ENCODE data around the gene PRKAG2.

Gene PRKAG2

GRCh38 chr7:151745706-151746105 lies 131.2 kb downstream of the PRKAG2 start:
- no peak overlapping the region for H3K9ac ChIP-seq (ENCODE audit: low read length)
- no peaks in the 10 kb centered on the region for H3K9me3 ChIP-seq (ENCODE audit: low read length)
- no peaks in the 10 kb centered on the region for H3K4me1 ChIP-seq (ENCODE audit: insufficient read depth, low read length, severe bottlenecking)
- no peaks in the 10 kb centered on the region for H3K79me2 ChIP-seq (ENCODE audit: insufficient read depth, low read length)
- no peak for TF ChIP-seq EZH2 (IDR thresholded peaks at IDR 0.05; ENCODE audit: borderline replicate concordance, low read length)
- TF ChIP-seq CTCF (IDR thresholded peaks at IDR 0.05; ENCODE audit: low read length) = no peak
- no peak overlapping the region for H3K4me3 ChIP-seq (ENCODE audit: low read depth, low read length, poor library complexity, severe bottlenecking)
- no peak overlapping the region for H3K4me2 ChIP-seq (ENCODE audit: low read length)
- no peaks in the 10 kb centered on the region for H3F3A ChIP-seq (ENCODE audit: insufficient read depth, low read length)
- no peak overlapping the region for H2AFZ ChIP-seq (ENCODE audit: low read length)
- H4K20me1 ChIP-seq (ENCODE audit: insufficient read depth, low read length) = no peaks in the 10 kb centered on the region
- H3K27ac ChIP-seq (ENCODE audit: low read depth, low read length, poor library complexity, severe bottlenecking) = no peak overlapping the region
- no peaks in the 10 kb centered on the region for H3K9me2 ChIP-seq (ENCODE audit: low read depth, low read length)
- H3K36me3 ChIP-seq (ENCODE audit: insufficient read depth, low read length) = no peaks in the 10 kb centered on the region
- H3K27me3 ChIP-seq (ENCODE audit: insufficient read depth, low read length) = peaks cover 8% of the 10 kb centered on the region; the same call in 1 of the 2 replicates

GRCh38 chr7:151744656-151745638 lies 132.0 kb downstream of the PRKAG2 start:
- Histone ChIP-seq H3K4me1 (ENCODE audit: insufficient read depth, low read length, severe bottlenecking) (no peaks in the 10 kb centered on the region), H3K27ac (ENCODE audit: low read depth, low read length, poor library complexity, severe bottlenecking) (no peak overlapping the region), H3K9ac (ENCODE audit: low read length) (no peak overlapping the region), H3K27me3 (ENCODE audit: insufficient read depth, low read length) (peaks cover 11% of the 10 kb centered on the region; the same call in 1 of the 2 replicates), H3F3A (ENCODE audit: insufficient read depth, low read length) (no peaks in the 10 kb centered on the region), H2AFZ (ENCODE audit: low read length) (no peak overlapping the region), H3K4me2 (ENCODE audit: low read length) (no peak overlapping the region), H3K79me2 (ENCODE audit: insufficient read depth, low read length) (no peaks in the 10 kb centered on the region), H3K9me3 (ENCODE audit: low read length) (no peaks in the 10 kb centered on the region), H3K9me2 (ENCODE audit: low read depth, low read length) (no peaks in the 10 kb centered on the region), H4K20me1 (ENCODE audit: insufficient read depth, low read length) (no peaks in the 10 kb centered on the region), H3K36me3 (ENCODE audit: insufficient read depth, low read length) (no peaks in the 10 kb centered on the region), H3K4me3 (ENCODE audit: low read depth, low read length, poor library complexity, severe bottlenecking) (no peak overlapping the region)
- no peak for TF ChIP-seq CTCF (IDR thresholded peaks at IDR 0.05; ENCODE audit: low read length)
- TF ChIP-seq EZH2 (IDR thresholded peaks at IDR 0.05; ENCODE audit: borderline replicate concordance, low read length) = no peak

DNA sequence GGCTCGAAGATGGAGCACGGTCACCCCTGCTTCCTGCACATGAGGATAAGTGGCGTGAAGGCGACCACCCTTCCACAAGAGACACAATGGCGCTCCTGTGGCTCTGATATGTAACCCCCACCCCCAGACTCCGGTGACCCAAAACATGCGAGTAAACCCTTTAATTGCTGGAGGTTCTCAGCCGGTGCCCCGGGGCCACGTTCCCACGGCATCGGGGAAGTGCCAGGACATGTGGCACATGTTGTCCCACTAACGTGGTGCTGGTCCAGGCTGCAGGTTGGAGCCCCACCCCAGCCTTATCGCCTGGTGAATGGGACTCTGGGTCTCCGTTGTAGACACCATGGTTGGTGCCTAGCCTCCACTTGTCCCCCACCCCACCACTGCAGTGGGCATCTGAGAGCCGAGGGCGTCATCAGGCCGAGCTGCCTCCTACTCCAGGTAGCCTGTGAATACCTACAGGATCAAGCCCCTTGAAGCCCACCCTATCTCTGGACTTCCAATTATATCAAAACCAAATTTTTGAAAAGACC lies 132.8 kb downstream of the PRKAG2 start:
- Histone ChIP-seq H3K9me3 (ENCODE audit: low read length) (no peaks in the 10 kb centered on the region), H3K9me2 (ENCODE audit: low read depth, low read length) (no peaks in the 10 kb centered on the region), H3F3A (ENCODE audit: insufficient read depth, low read length) (no peaks in the 10 kb centered on the region), H3K27ac (ENCODE audit: low read depth, low read length, poor library complexity, severe bottlenecking) (no peak overlapping the region), H3K9ac (ENCODE audit: low read length) (no peak overlapping the region), H3K79me2 (ENCODE audit: insufficient read depth, low read length) (no peaks in the 10 kb centered on the region), H3K36me3 (ENCODE audit: insufficient read depth, low read length) (no peaks in the 10 kb centered on the region), H3K4me1 (ENCODE audit: insufficient read depth, low read length, severe bottlenecking) (no peaks in the 10 kb centered on the region), H3K4me3 (ENCODE audit: low read depth, low read length, poor library complexity, severe bottlenecking) (no peak overlapping the region), H2AFZ (ENCODE audit: low read length) (no peak overlapping the region), H3K4me2 (ENCODE audit: low read length) (no peak overlapping the region), H4K20me1 (ENCODE audit: insufficient read depth, low read length) (no peaks in the 10 kb centered on the region), H3K27me3 (ENCODE audit: insufficient read depth, low read length) (peaks cover 12% of the 10 kb centered on the region; the same call in 1 of the 2 replicates)
- TF ChIP-seq CTCF (IDR thresholded peaks at IDR 0.05; ENCODE audit: low read length) (no peak), EZH2 (IDR thresholded peaks at IDR 0.05; ENCODE audit: borderline replicate concordance, low read length) (no peak)

All from OCI-LY1 (cell line).